LHCN-M2 (cell line): ENCODE data around the gene H2AZ2. TPM values are rescaled to one million over a fixed set of nuclear protein-coding genes. Genes with fewer than 3 reads are reported as not detected.
"Not testable (repeated sequence)": the region's sequence is repeated elsewhere in the genome, so short reads cannot be mapped to it uniquely, and the experiment has no call there.

Experiments
- DNase-seq: peaks from one replicate; pipeline ENCODE4 v3.0.0-alpha.2; 2012; ENCODE audit warnings: low read depth
- total RNA-seq: library from RNA; depleted of rRNA; stranded (reverse); fragments of >200 nt; gene quantifications from 2 replicates; pipeline ENCODE4 v1.2.3, GENCODE V29; 2014

The H2AZ2 gene
- total RNA-seq, 1 experiment from 2014 or later, result 479 TPM

- no peak for DNase-seq
Observed at GRCh38 chr7:44819292-44819691, 28.6 kb downstream of the H2AZ2 start.

GRCh38 chr7:44814919-44815318, 33.0 kb downstream of the H2AZ2 start:
- DNase-seq, result peak; percentile 31

- no peak for DNase-seq
Observed at GRCh38 chr7:44811571-44811970, 36.3 kb downstream of the H2AZ2 start.

GRCh38 chr7:44811093-44811492, 36.8 kb downstream of the H2AZ2 start:
- no peak for DNase-seq

- DNase-seq, result no peak
Observed at GRCh38 chr7:44808914-44809393, 38.9 kb downstream of the H2AZ2 start.

- DNase-seq, result no peak
Observed at GRCh38 chr7:44805950-44806349, 41.9 kb downstream of the H2AZ2 start.

GRCh38 chr7:44803828-44804519, 43.9 kb downstream of the H2AZ2 start:
- not testable (repeated sequence) for DNase-seq

- no peak for DNase-seq
Observed at GRCh38 chr7:44802418-44803025, 45.4 kb downstream of the H2AZ2 start.

GRCh38 chr7:44801890-44802289, 46.0 kb downstream of the H2AZ2 start:
- peak; percentile 79 for DNase-seq

GRCh38 chr7:44799939-44800338, 47.9 kb downstream of the H2AZ2 start:
- no peak for DNase-seq

- DNase-seq, result peak; percentile 58
Observed at GRCh38 chr7:44798649-44799305, 49.1 kb downstream of the H2AZ2 start.

GRCh38 chr7:44797329-44798258, 50.3 kb downstream of the H2AZ2 start:
- DNase-seq, result peak; percentile 91

- peak; percentile 99 for DNase-seq
Observed at GRCh38 chr7:44796504-44797328, 51.2 kb downstream of the H2AZ2 start, which contains the start of gene PPIA. TSS of gene PPIA (plus strand) at chr7:44796681. CDS start at chr7:44796725, 44 bp downstream.

- DNase-seq, result no peak
Observed at GRCh38 chr7:44796034-44796503, 51.8 kb downstream of the H2AZ2 start.

- DNase-seq, result no peak
Observed at GRCh38 chr7:44794331-44794730, 53.6 kb downstream of the H2AZ2 start.

- no peak for DNase-seq
Observed at GRCh38 chr7:44793919-44794318, 54.0 kb downstream of the H2AZ2 start.

- peak; percentile 72 for DNase-seq
Observed at GRCh38 chr7:44791278-44792219, 56.3 kb downstream of the H2AZ2 start.

GRCh38 chr7:44789990-44790389, 57.9 kb downstream of the H2AZ2 start:
- no peak for DNase-seq

GRCh38 chr7:44787762-44788161, 60.1 kb downstream of the H2AZ2 start:
- no peak for DNase-seq
